C4-2B (cell line): ENCODE results near the gene ZBTB16.

Source experiments
- H3K27ac ChIP-seq: fragments of 450-650 bp; 2 replicates; pipeline ENCODE4 v1.5.1; 2017
- ZFX ChIP-seq: fragments of 450-650 bp; IDR thresholded peaks from 2 replicates; pipeline ENCODE4 v1.6.1; 2017
- TF ChIP-seq, protein P1 (sequence below): fragments of 450-650 bp; conservative IDR thresholded peaks from 2 replicates; pipeline ENCODE4 v1.5.1; 2017; ENCODE audit warnings: mild to moderate bottlenecking

The ZBTB16 gene

DNA sequence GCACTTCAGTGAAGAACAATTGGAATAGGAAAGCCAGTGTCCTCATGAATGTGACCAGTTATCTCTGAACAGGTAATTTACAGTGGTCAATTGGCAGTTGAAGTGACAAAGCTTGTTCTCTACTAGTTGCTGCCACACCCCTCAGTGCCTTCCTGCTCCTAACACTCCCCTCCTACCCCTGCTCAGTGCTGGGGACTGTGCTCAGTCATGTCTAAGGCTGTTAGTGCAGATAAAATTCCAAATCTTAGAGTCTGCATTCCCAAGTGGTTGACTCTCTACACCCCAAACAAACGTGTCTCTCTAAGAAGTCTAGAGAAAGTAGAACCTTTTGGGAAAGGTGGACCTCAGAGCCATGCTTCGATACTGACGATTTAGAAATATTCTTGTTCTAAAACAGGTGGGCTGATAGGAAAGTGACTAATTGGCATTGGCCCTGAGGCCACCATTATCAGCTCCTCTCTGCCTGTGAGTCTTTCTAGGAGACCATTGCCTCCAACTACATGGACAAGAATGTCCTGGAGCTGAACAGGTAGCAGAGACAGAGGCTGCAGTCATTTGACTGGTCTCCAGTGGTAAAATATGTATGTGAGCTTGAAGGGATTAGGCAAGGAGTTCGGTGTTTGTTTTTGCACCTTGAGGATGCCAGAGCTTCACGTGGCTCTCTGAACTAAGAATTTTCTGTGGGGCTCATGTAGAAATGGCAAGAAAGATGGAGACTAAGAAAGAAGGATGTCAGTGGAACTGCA is 214.6 kb downstream of the ZBTB16 start:
- TF ChIP-seq ZFX: no peak
- TF ChIP-seq, protein P1, sequence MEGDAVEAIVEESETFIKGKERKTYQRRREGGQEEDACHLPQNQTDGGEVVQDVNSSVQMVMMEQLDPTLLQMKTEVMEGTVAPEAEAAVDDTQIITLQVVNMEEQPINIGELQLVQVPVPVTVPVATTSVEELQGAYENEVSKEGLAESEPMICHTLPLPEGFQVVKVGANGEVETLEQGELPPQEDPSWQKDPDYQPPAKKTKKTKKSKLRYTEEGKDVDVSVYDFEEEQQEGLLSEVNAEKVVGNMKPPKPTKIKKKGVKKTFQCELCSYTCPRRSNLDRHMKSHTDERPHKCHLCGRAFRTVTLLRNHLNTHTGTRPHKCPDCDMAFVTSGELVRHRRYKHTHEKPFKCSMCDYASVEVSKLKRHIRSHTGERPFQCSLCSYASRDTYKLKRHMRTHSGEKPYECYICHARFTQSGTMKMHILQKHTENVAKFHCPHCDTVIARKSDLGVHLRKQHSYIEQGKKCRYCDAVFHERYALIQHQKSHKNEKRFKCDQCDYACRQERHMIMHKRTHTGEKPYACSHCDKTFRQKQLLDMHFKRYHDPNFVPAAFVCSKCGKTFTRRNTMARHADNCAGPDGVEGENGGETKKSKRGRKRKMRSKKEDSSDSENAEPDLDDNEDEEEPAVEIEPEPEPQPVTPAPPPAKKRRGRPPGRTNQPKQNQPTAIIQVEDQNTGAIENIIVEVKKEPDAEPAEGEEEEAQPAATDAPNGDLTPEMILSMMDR: no peak
- no peak overlapping the region for H3K27ac ChIP-seq

DNA sequence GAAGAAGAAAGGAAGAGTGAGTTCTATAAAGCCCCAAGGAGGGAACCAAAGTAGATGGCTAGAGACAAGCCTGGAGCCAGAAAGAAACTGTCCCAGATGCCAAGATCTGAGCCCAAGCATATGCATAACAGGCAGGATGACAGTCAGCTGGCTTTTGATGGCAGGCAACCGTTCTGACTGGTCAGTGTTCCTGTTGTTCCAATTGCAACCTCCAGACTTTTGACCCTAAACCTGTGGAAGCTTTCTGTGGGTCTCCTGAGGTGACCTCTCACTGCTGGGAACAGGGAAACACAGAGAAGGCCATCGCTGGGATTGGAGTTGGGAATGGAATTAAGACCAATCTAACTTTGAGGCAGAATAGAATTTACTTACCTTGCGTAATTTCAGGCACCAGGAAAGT is 215.1 kb downstream of the ZBTB16 start:
- TF ChIP-seq ZFX: no peak
- TF ChIP-seq, protein P1: no peak
- no peak overlapping the region for H3K27ac ChIP-seq

DNA sequence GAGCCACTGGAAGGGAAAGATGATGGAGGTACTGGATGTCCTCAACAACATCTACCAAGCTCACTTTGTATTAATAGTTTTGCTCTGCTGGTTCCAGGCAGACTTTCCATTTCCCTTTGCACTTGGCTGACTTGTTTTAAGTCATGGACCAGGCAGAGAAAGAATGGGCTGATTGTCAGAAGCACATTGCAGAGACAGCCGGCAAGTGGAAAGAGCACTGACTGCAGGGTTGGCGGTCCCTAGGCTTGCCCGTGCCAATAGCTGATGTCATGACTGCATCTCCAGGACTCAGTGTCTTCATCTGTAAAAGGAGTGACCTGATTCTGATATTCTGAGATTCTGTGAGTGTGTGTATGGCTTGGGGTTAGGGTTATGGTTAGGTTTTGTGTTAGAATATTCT is 215.8 kb downstream of the ZBTB16 start:
- no peak overlapping the region for H3K27ac ChIP-seq
- TF ChIP-seq, protein P1: no peak
- TF ChIP-seq ZFX: no peak

DNA sequence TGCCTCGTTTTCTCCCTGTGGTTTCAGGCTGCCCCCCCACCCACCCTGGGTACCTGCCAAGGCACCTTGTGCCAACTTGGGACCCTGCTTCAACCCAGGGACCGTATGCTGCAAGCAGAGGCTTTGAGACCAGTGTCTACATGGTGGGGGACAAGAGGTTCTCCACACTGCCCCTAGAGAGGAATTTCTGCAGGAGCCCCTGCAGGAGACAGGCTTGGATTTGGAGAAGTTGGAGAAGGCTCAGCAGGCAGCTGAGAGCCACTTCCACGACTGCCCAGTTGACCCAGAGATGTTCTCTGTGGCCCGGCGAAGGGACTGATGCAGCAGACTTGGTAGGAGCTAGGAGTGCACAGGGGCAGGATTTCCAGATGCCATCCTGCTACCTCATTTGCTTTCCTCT is 216.6 kb downstream of the ZBTB16 start:
- H3K27ac ChIP-seq: no peak overlapping the region
- TF ChIP-seq, protein P1: no peak
- TF ChIP-seq ZFX: no peak

DNA sequence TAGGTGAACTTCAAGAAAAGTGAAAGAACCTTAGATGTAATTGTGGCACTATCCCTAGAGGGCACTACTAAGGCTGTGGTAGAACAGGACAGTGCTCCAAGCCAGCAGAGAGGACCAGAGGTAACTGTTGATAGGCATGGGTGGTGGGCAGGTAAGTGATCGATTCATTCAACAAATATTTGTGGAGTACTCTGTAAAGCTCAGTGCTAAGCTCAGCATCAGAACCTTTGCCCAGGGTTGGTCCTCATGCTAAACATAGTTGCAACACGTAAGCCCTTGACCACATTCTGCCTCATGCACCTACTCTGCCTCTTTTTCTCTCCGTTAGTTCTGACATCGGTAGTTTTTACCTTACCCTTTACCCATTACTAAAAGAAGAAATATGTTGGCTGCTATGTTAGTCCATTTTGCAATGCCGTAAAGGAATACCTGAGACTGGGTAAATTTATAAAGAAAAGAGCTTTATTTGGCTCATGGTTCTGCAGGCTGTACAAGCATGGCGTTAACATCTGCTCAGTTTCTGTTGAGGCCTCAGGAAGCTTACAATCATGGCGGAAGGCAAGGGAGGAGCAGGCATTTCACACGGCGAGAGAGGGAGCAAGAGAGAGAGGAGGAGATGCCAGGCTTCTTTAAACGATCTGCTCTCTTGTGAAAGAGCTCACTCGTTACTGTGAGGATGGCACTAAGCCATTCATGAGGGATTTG is 218.3 kb downstream of the ZBTB16 start:
- TF ChIP-seq ZFX: no peak
- TF ChIP-seq, protein P1: no peak; the same call in 1 of the 2 replicates
- no peak overlapping the region for H3K27ac ChIP-seq

DNA sequence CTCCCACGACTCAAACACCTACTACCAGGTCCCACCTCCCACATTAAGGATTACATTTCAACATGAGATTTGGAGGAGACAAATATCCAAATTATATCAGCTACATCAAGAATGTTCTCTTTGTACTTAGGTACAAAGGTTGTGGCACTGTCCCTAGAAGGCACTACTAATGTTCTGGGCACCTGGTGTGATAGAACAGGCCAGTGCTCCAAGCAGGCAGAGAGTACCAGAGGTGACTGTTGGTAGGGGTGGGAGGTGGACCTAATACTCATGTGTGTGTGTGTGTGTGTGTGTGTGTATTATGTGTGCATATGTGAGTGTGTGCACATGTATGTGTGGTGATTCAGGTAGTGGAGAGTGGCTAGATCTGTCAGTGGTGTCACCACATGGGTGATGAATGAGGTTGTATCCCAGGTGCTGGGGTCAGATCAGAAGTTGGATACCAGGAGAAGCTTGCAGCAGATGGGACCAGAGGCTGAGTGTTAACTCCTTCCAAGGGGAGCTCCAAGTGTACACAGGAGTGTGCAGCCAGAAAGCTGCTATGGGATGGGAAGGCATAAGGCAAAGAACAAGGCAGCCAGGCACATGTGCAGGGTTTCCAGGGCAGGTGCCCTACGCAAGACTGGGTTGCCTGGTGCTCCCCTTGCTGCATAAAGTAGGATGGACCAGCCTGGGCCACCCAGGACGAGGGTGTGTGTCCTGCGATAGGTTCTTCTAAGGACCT is 219.0 kb downstream of the ZBTB16 start:
- TF ChIP-seq, protein P1: no peak
- no peak for TF ChIP-seq ZFX
- H3K27ac ChIP-seq: no peak overlapping the region
